HG02970 (cell line): Measurements from ENCODE around the gene KIF13A.
"Not testable (repeated sequence)": the region's sequence is repeated elsewhere in the genome, so short reads cannot be mapped to it uniquely, and the experiment has no call there.

ENCODE experiments used
- ATAC-seq: cut with Tn5 transposase; IDR thresholded peaks from one replicate; pipeline ENCODE4 v1.9.1; 2021; ENCODE audit warnings: mild to moderate bottlenecking, moderate library complexity, moderate number of reproducible peaks; ENCODE audit not compliant: unreplicated experiment, low FRiP score

Gene KIF13A

DNA sequence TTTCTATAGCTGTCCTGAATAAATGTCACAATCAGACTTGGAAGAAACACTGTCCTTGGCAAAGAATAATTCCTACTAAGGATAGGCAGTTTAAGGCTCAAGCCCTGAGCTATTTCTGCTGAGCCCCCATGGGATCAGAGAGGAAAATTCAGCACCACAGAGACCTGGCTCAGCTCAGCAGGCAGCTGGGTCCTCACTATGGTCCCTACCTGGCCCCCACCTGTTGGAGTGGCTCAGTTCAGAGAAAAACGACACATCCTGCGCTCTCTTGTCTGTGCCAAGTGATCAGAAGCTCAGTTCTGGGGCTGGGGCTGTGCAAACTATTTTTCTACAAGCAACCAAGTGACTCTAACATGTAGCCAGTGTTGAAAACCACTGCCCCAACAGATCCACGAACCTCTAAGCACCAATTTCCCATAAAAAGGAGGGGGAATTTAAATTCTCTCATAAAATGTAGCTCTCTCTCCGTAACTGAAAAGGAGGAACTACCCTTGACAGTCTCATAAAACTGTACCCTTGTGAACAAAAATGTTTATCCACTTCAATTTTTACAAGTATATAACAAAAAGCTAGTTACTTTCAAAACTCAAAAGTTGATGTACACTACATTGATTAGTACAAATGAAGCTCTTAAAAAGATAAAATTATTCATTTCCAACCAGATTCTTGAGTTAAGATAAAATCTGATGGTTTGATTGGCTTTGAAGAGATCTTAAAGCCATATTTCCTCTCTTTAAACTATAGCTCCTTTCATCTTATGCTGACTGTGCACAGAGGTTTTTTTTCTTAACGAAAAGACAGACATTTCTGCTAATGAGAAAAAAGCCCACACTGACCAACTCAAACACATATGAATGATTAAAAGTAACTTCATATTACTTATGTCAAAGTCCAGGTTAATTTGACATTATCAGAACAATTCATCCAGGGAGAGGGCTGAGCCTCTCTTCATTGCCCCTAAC, 52.0 kb downstream of the KIF13A start:
- no peak for ATAC-seq

DNA sequence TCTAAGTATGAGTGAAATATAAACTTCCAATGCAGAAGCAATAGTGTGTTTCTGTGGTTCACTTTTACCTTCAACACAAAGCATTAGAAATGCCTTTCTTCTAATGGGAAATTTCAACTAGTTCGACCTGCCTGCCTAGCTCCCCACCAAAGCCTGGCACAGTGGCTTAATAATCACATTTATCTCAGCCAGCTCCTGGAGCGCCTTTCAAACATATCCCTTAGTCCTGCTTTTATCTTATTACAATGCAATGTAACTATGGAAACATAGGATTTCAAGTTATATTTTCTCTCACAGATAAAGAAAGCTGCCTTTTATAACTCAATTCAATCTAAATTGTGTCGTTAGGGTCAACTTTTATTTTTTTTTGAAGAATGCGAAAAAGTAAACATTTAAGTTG, 53.7 kb downstream of the KIF13A start:
- ATAC-seq: no peak

DNA sequence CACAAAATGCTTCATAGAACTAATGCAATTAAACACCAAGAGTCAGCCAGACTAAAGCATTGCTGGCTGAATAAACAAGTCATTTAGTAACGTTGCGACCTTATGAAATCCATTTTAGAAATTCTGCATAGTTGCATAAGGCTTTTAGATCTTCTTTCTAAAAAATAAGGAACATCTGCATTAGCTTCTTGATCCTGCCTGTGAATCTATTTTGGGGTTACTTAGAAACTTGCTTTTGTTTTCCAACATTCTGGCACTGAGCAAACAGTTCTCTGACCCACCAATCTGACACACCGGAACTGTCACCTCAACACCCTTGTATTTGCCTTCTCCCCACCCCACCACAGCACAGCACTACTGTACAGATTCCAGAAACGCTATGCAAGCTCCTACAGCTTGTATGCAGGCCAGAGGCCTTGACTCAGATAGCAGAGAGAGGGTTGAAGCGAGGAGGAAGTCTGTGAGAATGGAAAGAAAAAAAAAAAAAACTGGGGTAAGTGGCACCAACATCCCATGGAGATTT, 55.0 kb downstream of the KIF13A start:
- ATAC-seq: no peak

DNA sequence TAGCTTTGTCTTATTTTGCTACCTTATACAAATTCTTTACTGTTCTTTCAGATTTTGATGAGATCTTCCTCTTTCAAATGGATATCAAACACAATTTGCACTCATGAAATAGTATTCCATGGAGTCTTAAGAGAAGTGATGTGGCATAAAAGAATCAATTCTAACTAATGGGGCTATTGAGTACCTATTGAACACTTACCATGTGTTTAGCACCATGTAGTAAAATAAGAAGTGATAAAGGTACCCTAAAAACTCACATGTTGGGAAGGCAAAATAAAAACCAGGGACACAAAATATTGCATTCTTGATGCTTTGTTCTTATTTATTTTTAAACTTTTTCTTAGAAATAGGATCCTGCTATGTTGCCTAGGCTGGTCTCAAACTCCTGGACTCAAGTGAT, 56.2 kb downstream of the KIF13A start:
- no peak for ATAC-seq

DNA sequence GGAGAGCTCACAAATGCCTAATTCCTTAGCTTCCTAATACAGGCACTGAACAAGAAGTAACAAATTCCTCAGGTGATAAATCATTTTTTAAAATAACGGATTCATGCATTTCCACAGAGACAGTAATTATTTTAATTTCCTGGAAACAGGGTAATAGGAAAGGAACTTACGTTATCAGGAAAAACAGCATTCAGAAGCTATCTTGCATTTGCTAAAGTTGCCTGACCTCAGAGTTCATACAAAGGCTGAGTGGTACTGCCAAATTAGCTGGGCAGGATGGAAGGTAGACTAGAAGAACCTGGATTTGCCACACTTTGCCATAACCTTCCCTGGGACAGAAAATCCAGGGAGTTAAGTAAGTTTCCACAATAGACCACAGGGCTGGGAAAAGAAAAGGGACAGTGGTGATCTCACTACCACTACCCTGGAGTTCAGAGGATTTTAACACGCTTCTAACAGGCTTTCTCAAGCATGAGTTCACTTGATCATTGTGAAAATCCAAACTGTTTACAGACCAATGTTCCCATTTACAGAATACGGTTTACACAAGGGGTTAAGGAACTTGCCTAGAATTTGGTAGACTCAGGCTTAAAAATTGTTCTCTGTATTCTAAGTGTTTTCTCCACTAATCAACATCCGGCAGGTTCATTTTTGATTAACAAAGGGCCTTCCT, 57.0 kb downstream of the KIF13A start:
- no peak for ATAC-seq

DNA sequence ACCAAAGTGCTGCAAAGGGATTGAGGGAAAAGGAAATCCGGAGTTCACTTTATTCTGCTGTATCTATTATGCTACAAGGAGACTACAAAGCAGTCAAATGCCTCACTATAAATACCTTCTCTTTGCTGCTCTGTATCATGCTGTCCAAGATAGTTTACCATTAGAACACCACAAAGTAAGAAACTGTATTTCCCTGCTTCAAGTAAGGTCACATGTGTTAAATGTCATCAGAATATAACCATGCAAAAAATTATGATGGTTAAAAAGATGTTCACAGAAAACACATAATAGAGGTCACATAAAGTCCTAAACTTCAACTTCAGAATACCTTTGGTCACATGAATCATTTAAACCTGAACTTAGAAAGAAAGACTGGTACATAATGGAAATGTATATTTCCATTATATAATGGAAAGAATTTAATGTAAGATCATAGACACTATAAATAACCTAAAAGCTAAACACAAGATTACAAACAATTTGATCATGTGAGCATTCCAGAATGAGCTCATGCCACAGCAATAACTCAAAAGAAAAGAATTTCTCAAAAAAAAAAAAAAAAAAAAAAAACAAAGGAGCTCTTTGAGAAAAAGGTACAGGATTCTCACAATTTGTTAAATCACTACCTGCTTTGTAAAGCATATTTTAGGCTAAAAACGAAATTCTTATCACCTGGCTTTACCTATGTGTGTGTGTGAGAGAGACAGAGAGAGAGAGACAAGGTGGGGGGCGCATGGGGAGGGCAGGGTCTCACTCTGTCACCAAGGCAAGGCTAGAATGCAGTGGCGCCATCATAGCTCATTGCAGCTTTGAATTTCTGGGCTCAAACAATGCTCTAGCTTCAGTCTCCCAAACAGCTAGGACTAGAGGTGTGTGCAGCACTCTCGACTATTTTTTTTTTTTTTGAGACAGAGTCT, 58.7 kb downstream of the KIF13A start:
- no peak for ATAC-seq

- ATAC-seq: no peak
Measured at GRCh38 chr6:17927705-17928104, 59.7 kb downstream of the KIF13A start.

DNA sequence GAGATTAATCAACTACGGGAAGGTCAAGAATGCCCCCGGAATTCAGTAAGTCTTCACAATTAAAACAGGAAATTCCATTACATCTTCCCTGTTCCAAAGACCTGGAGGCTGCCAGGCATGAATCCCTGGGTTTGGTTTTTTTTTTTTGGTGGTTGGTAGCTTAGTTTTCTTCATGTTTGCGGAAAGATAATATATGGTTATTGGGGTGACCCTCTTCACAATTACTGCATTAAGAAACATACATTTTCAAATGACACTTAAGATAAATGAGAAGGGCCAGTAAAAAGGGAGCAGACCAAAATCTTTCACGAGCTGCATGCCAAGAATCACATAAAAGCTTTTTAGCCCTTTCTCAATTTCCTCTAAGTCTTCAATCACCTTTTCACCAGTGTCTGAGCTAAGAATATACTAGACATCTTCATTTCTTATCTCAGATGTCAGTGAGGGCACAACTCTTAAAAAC, 64.0 kb downstream of the KIF13A start:
- no peak for ATAC-seq

DNA sequence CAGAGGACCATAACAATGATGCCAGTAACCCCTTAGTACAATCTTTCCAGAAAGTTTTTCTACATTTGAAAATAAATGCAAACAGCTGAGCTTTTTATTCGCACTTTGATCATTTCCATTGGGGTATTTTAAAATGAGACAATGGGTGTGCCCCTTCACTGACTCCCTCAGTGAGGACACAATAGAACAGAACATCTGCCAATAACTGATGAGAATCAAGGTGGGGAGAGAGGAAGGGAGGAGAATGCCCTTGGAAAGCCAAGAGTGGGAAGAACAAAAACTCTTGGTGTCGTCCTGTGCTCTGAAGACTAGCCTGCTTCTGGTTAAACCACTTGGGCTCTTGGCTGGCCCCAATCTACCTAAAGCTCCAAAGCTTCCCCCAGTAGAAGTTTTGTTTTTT, 66.0 kb downstream of the KIF13A start:
- no peak for ATAC-seq

DNA sequence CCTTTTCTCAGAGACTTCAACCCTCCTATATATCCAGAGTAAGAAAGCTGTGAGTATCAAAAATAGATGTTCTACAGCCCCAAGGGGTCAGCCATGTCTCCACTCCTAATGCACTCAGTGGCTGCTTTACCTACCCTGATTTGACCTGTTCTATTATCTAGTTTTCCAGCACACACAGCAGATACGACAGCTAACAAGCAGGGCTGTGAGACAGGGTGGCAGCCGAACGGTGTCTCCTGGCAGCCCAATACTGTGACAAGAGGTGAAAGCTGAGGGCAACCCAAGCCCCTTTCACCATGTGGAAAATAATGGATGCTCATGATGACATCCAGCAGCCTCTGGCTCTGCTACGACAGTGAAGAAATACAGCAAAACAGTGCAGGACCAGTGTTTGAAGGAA, 67.9 kb downstream of the KIF13A start:
- ATAC-seq: no peak

- no peak for ATAC-seq
Measured at GRCh38 chr6:17917837-17918763, 69.3 kb downstream of the KIF13A start.

DNA sequence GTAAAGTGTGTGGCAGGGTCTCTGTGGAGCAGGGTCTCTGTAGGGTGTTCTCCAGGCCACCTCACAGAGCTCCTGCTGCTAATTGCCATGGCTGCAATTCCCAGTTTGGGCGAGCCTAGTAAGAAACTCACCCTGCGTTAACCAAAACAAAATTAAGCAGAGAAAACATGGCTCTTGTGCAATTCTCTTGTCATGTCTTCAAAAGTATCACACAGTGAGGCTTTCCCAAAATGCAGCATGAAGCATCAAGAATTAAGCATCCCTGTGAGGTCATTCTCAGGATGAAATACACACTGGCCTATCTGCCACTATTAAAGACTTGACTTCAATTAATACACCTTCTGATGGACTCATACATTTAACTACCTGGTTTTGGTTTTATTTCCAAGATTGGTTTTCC, 72.8 kb downstream of the KIF13A start:
- ATAC-seq: no peak

DNA sequence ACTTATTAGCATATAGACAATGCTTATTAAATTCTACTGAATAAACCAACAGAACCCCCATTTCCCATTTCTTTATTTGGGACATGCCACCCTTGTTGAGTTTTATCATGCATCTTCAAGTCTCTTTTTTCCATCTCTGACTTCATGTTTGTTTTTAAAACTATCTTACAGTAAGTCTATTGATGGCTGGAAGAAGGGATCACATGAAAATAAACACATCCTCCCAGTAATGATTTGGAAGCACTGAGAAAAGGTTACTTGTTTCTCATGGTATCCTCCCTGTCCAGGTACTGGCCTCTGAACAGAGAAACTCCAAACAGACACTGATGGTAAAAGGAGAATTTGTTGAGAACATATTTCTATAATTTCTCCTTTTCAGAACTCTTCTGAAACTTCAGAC, 74.9 kb downstream of the KIF13A start:
- no peak for ATAC-seq

GRCh38 chr6:17911656-17912055, 75.8 kb downstream of the KIF13A start:
- ATAC-seq: not testable (repeated sequence)

DNA sequence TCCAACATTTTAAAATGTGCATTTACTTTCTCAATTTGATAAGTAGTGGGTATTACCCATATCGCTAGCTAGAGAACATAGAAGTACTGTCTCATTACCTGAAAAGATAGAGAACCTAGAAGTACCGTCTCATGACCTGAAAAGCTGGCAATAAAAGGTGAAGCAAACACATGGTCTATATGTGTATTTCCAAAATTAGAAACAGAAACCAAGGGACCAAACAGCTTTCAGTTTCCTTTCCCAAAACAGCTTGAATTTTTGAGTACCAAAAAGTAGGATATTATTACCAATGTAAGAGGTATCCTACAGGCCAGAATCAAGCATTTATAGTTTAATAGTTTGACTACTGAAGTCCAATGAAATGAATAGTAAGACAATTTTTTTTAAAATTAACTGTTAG, 77.2 kb downstream of the KIF13A start:
- ATAC-seq: no peak

DNA sequence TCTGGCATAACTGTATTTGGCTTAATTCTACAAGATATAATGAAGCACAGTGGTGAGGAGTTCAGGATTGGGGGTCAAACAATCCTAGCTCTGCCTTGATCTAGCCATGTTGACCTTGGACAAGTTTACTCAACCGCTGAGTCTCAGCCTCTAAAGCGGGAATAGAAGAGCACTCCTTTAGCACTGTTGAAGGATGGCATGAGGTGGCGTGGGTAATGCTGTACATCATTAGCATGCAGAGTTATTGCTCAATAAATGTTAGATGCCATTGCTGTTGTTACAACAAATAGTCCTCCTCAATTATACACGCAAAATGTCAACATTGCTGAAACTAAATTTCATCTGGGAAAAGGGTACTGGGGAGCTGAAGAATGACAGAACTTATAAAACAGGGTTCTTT, 78.6 kb downstream of the KIF13A start:
- no peak for ATAC-seq

- ATAC-seq: no peak
Measured at GRCh38 chr6:17907406-17908229, 79.8 kb downstream of the KIF13A start.
